Neural progenitor cell (in vitro differentiated cells): ENCODE measurements around the gene ADCY7. TPM values are rescaled to one million over a fixed set of nuclear protein-coding genes. Genes with fewer than 3 reads are reported as not detected.

Source experiments
- DNase-seq: peaks from one replicate; pipeline ENCODE4 v3.0.0-alpha.2; 2016; ENCODE audit warnings: low spot score
- H2AFZ ChIP-seq: fragments of 200-600 bp; sonication (generic); replicated peaks from 2 replicates; pipeline ENCODE4 v1.6.1; 2016; ENCODE audit warnings: antibody characterized with exemption
- H3F3A ChIP-seq: fragments of 200-600 bp; sonication (generic); 2 replicates; pipeline ENCODE4 v1.6.1; 2016; ENCODE audit warnings: antibody characterized with exemption, low read depth
- H3K27ac ChIP-seq: fragments of 200-600 bp; sonication (generic); 2 replicates; pipeline ENCODE4 v1.5.1; 2016; ENCODE audit warnings: mild to moderate bottlenecking
- H3K27me3 ChIP-seq: fragments of 200-600 bp; sonication (generic); 2 replicates; pipeline ENCODE4 v1.6.1; 2016; ENCODE audit warnings: mild to moderate bottlenecking, moderate library complexity
- H3K36me3 ChIP-seq: fragments of 200-600 bp; sonication (generic); 2 replicates; pipeline ENCODE4 v1.5.1; 2016
- H3K4me1 ChIP-seq: fragments of 200-600 bp; sonication (generic); 2 replicates; pipeline ENCODE4 v1.6.1; 2016; ENCODE audit warnings: mixed run types
- H3K4me2 ChIP-seq: fragments of 200-600 bp; sonication (generic); 2 replicates; pipeline ENCODE4 v1.6.1; 2016
- H3K4me3 ChIP-seq: fragments of 200-600 bp; sonication (generic); 2 replicates; pipeline ENCODE4 v1.5.1; 2016
- H3K79me2 ChIP-seq: fragments of 200-600 bp; sonication (generic); 2 replicates; pipeline ENCODE4 v1.6.1; 2016; ENCODE audit warnings: low read depth
- H3K9ac ChIP-seq: fragments of 200-600 bp; sonication (generic); 2 replicates; pipeline ENCODE4 v1.6.1; 2016
- H3K9me3 ChIP-seq: fragments of 200-600 bp; sonication (generic); 2 replicates; pipeline ENCODE4 v1.5.1; 2016; ENCODE audit warnings: low read depth
- H4K20me1 ChIP-seq: fragments of 200-600 bp; sonication (generic); 2 replicates; pipeline ENCODE4 v1.6.1; 2016; ENCODE audit warnings: low read depth
- H3K27ac Mint-ChIP-seq: 3 replicates; pipeline ENCODE4 v1.8.0; 2021; ENCODE audit warnings: mixed read lengths
- H3K27me3 Mint-ChIP-seq: 2 replicates; pipeline ENCODE4 v1.8.0; 2022; ENCODE audit warnings: low read depth, mild to moderate bottlenecking, inconsistent platforms, moderate library complexity, mixed read lengths; ENCODE audit not compliant: insufficient read depth
- H3K36me3 Mint-ChIP-seq: 3 replicates; pipeline ENCODE4 v1.8.0; 2021; ENCODE audit warnings: mixed read lengths
- H3K4me1 Mint-ChIP-seq: 3 replicates; pipeline ENCODE4 v1.8.0; 2021; ENCODE audit warnings: mixed read lengths
- H3K4me3 Mint-ChIP-seq: 3 replicates; pipeline ENCODE4 v1.8.0; 2021; ENCODE audit warnings: mild to moderate bottlenecking, moderate library complexity, mixed read lengths
- H3K9me3 Mint-ChIP-seq: 3 replicates; pipeline ENCODE4 v1.8.0; 2020; ENCODE audit warnings: mixed read lengths
- EZH2 ChIP-seq: fragments of 200-600 bp; sonication (generic); IDR thresholded peaks from 2 replicates; pipeline ENCODE4 v1.6.1; 2017; ENCODE audit warnings: antibody characterized with exemption, mild to moderate bottlenecking, moderate library complexity
- EZH2phosphoT487 ChIP-seq: fragments of 200-600 bp; sonication (generic); IDR thresholded peaks from 2 replicates; pipeline ENCODE4 v1.6.1; 2017; ENCODE audit warnings: antibody characterized with exemption
- total RNA-seq: library from RNA; depleted of rRNA; stranded (reverse); fragments of >200 nt; gene quantifications from 2 replicates; pipeline ENCODE4 v1.2.3, GENCODE V29; 2015; ENCODE audit warnings: low replicate concordance
- TF ChIP-seq, protein P1 (sequence below): fragments of 200-600 bp; sonication (generic); IDR thresholded peaks from 2 replicates; pipeline ENCODE4 v1.5.1; 2017; ENCODE audit warnings: antibody characterized with exemption, mild to moderate bottlenecking

Gene ADCY7
- total RNA-seq, 1 donor from 2014 or later: 2.5 TPM

DNA sequence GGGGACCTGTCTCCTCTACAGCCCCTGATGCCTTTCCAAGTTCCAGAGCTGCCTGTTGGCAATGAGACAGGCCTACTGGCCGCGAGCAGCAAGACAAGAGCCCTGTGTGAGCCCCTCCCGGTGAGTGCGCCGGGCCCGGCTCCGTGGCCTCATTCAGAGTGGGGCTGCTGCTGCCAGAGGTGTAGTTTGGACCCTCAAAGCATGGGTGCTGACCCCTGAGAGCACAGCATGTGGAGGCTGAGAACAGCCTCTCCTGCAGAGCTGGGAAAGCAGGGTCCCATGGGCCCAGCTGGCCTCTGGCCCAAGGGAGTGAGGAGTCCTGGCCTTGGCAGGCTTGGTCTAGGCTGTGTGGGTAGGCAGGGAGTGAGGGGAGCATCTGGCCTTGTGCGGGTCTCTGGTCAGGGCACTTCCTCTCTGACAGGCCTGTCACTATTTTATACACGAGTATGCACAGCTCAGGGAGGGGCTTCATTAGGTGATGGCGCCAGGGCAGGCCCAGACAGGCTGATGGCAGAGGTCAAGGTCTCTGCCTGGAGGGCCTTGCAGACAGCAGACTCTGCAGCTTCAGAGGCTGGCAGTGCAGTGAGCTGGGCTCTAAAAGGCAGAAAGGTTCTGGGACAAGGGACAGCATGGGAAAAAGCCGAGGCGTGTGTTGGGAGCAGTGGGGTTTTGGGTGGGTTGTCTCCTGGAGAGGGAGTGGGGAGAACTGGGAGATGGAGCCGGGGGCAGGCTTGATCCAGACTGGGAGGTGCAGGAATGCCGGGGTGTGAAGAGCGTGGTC is 43.4 kb downstream of the ADCY7 start:
- peaks cover 5% of the 10 kb centered on the region for H3K36me3 Mint-ChIP-seq
- H3K27me3 ChIP-seq: no peaks in the 10 kb centered on the region
- H3K9me3 ChIP-seq: no peaks in the 10 kb centered on the region
- H3K36me3 ChIP-seq: no peaks in the 10 kb centered on the region
- no peaks in the 10 kb centered on the region for H3K9me3 Mint-ChIP-seq
- H3F3A ChIP-seq: no peaks in the 10 kb centered on the region
- H3K4me3 ChIP-seq: no peak overlapping the region
- no peak overlapping the region for H3K4me2 ChIP-seq
- H3K27ac Mint-ChIP-seq: no peak overlapping the region
- H2AFZ ChIP-seq: no peak overlapping the region
- TF ChIP-seq, protein P1, sequence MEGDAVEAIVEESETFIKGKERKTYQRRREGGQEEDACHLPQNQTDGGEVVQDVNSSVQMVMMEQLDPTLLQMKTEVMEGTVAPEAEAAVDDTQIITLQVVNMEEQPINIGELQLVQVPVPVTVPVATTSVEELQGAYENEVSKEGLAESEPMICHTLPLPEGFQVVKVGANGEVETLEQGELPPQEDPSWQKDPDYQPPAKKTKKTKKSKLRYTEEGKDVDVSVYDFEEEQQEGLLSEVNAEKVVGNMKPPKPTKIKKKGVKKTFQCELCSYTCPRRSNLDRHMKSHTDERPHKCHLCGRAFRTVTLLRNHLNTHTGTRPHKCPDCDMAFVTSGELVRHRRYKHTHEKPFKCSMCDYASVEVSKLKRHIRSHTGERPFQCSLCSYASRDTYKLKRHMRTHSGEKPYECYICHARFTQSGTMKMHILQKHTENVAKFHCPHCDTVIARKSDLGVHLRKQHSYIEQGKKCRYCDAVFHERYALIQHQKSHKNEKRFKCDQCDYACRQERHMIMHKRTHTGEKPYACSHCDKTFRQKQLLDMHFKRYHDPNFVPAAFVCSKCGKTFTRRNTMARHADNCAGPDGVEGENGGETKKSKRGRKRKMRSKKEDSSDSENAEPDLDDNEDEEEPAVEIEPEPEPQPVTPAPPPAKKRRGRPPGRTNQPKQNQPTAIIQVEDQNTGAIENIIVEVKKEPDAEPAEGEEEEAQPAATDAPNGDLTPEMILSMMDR: no peak
- no peak for TF ChIP-seq EZH2
- no peak overlapping the region for H3K9ac ChIP-seq
- H3K4me3 Mint-ChIP-seq: no peak overlapping the region
- DNase-seq: no peak
- H3K79me2 ChIP-seq: no peaks in the 10 kb centered on the region
- H3K27ac ChIP-seq: no peak overlapping the region
- peaks cover 6% of the 10 kb centered on the region for H3K4me1 Mint-ChIP-seq
- no peaks in the 10 kb centered on the region for H4K20me1 ChIP-seq
- H3K27me3 Mint-ChIP-seq: peaks cover 3% of the 10 kb centered on the region
- H3K4me1 ChIP-seq: no peaks in the 10 kb centered on the region

DNA sequence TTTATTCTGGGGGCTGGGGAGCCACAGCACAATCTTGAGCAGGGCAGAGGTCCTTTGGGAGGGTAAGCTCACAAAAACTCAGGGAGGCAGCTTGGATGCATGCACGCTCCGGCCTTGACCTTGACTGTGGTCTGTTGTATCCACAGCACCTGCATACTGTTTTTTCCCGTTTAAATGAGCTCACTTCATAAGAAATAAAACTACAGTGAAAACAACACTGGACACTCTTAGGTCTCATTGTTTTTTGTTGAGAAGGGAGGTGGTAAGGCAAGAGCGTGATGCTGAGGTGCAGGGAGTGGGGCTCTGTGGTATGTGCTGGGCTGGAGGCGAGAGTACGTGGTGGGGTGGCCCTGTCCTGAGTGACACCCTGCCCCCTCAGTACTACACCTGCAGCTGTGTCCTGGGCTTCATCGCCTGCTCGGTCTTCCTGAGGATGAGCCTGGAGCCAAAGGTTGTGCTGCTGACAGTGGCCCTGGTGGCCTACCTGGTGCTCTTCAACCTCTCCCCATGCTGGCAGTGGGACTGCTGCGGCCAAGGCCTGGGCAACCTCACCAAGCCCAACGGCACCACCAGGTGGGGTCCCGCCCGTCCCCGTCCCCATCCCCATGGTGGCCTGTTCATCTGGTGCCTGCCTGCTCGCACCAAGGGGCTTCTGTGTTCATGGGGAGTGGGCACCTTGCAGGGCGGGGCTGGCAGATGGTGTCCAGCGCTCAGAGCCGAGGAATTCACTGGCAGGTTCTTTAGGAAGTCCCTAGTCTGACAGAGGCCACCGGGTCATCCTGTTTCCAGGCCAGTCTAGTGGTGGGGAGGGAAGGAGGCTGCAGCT is 44.2 kb downstream of the ADCY7 start:
- Histone ChIP-seq H4K20me1 (no peaks in the 10 kb centered on the region), H2AFZ (no peak overlapping the region), H3K27me3 (no peaks in the 10 kb centered on the region), H3K4me2 (no peak overlapping the region), H3K27ac (no peak overlapping the region), H3K9ac (no peak overlapping the region), H3K9me3 (no peaks in the 10 kb centered on the region), H3F3A (no peaks in the 10 kb centered on the region), H3K4me1 (no peaks in the 10 kb centered on the region), H3K36me3 (no peaks in the 10 kb centered on the region), H3K4me3 (no peak overlapping the region), H3K79me2 (no peaks in the 10 kb centered on the region)
- DNase-seq: no peak
- Mint-ChIP-seq H3K27ac (no peak overlapping the region), H3K27me3 (peaks cover 3% of the 10 kb centered on the region), H3K9me3 (no peaks in the 10 kb centered on the region), H3K4me1 (peaks cover 6% of the 10 kb centered on the region), H3K4me3 (no peak overlapping the region), H3K36me3 (peaks cover 8% of the 10 kb centered on the region)
- TF ChIP-seq EZH2phosphoT487 (no peak), EZH2 (no peak)
- TF ChIP-seq, protein P1: no peak

- no peak overlapping the region for H3K4me2 ChIP-seq
- H3K27me3 Mint-ChIP-seq: peaks cover 3% of the 10 kb centered on the region
- H3F3A ChIP-seq: no peaks in the 10 kb centered on the region
- H3K9ac ChIP-seq: no peak overlapping the region
- H3K4me1 ChIP-seq: no peaks in the 10 kb centered on the region
- no peak overlapping the region for H3K4me3 ChIP-seq
- DNase-seq: no peak
- H3K36me3 Mint-ChIP-seq: peaks cover 8% of the 10 kb centered on the region
- no peaks in the 10 kb centered on the region for H3K79me2 ChIP-seq
- H3K27me3 ChIP-seq: no peaks in the 10 kb centered on the region
- no peaks in the 10 kb centered on the region for H3K36me3 ChIP-seq
- H3K4me3 Mint-ChIP-seq: no peak overlapping the region
- no peak overlapping the region for H2AFZ ChIP-seq
- no peaks in the 10 kb centered on the region for H3K9me3 ChIP-seq
- H3K27ac ChIP-seq: no peak overlapping the region
- H3K9me3 Mint-ChIP-seq: no peaks in the 10 kb centered on the region
- H4K20me1 ChIP-seq: no peaks in the 10 kb centered on the region
- TF ChIP-seq, protein P1: no peak
- TF ChIP-seq EZH2: no peak
- TF ChIP-seq EZH2phosphoT487: no peak
- H3K4me1 Mint-ChIP-seq: peaks cover 6% of the 10 kb centered on the region
- H3K27ac Mint-ChIP-seq: no peak overlapping the region
Observed at GRCh38 chr16:50311134-50311528, 44.8 kb downstream of the ADCY7 start.
